Measurements from ENCODE around the gene NAE1. TPM values are rescaled to one million over a fixed set of nuclear protein-coding genes. Genes with fewer than 3 reads are reported as not detected.
"Not testable (repeated sequence)": the region's sequence is repeated elsewhere in the genome, so short reads cannot be mapped to it uniquely, and the experiment has no call there.

NAE1 gene
- total RNA-seq, 2 experiments from 2014 or later = 81.1 to 88.5 TPM

DNA sequence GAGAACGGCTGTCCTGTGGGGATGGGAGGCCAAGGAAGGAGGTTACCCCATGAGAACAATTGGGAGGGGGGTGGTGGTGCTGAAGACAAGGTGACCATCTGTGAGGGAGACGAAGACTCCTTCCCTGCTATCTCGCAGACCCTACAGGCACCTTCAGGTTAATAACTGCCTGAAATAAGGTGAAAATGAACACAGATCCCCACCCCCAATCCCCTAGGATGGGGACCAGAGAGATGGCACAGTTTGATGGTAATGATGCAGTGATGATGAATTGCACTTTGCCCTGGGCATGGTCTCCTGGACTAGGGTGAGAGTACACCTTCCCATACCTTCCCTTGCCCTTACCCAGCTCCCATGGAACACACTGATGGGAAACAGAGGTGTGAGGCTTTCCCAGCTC, 1.4 kb upstream of the NAE1 start:
- H3K27ac Mint-ChIP-seq = no peak overlapping the region
- H3K27me3 Mint-ChIP-seq = peaks cover 4% of the 10 kb centered on the region

DNA sequence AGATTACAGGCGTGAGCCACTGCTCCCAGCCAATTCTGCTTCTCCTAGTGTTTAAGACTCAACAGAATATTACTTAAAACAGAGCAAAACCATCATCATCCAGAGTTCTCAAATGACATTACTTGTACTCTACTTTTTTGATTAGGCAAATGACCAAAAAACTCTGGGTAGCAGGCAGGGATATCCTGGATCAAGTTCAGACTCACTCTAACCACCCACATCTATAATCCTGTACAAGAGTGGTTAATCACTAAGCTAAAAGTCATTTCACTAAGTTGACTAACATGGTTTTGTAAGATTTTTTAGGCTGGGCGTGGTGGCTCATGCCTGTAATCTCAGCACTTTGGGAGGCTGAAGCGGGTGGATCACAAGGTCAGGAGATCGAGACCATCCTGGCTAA, 6.8 kb downstream of the NAE1 start:
- H3K4me3 Mint-ChIP-seq = no peak overlapping the region
- peaks cover 26% of the 10 kb centered on the region for H3K4me1 Mint-ChIP-seq
- ATAC-seq (no peak), DNase-seq (no peak)
- H3K27ac Mint-ChIP-seq = no peak overlapping the region
- peaks cover 43% of the 10 kb centered on the region for H3K36me3 Mint-ChIP-seq
- no peaks in the 10 kb centered on the region for H3K9me3 Mint-ChIP-seq (ENCODE audit: low read depth)
- CTCF ChIA-PET = interaction anchor here (1.1 to 2.9 kb wide), 4 partner anchors 44 to 98 kb away, joined by 3 to 24 read pairs (median 5); no protein-coding TSS in a partner anchor
- no peaks in the 10 kb centered on the region for H3K27me3 Mint-ChIP-seq

More for the DNA sequence above, 1.4 kb upstream of the NAE1 start:
- Mint-ChIP-seq H3K36me3 (peaks cover 8% of the 10 kb centered on the region), H3K4me1 (peaks cover 33% of the 10 kb centered on the region), H3K9me3 (ENCODE audit: low read depth) (no peaks in the 10 kb centered on the region), H3K4me3 (no peak overlapping the region)
- CTCF ChIA-PET = interaction anchor here (2.1 to 8.7 kb wide), 11 partner anchors 11 to 426 kb away, joined by 8 to 160 read pairs (median 23); partner anchors contain the start of genes CA7, DYNC1LI2 and PDP2
- no peak for ATAC-seq
- no peak for DNase-seq

DNA sequence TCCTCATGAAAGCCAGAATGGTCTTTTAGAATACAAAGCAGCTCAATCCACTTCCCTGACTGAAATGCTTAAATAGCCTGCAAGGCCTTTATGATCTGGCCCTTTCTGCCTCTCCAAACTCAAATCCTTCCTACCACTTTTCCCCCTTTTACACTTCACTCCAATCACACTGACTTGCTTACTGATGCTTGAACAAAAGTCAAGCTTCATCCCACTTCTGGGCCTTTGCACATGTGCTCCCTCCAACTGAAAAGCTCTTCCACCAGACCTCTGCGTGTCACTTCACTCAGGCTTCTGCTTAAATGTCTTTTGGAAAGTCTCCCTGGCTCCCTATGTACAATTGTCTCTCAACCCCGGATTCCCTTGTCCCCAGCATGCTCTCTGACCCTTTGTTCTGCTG, 16.0 kb downstream of the NAE1 start:
- H3K9me3 Mint-ChIP-seq (ENCODE audit: low read depth) = no peaks in the 10 kb centered on the region
- H3K36me3 Mint-ChIP-seq = peaks cover 42% of the 10 kb centered on the region
- DNase-seq (no peak), ATAC-seq (no peak)
- H3K4me1 Mint-ChIP-seq = no peaks in the 10 kb centered on the region
- CTCF ChIA-PET = interaction anchor here (1.4 to 6.7 kb wide), 4 partner anchors 16 to 164 kb away, joined by 3 to 42 read pairs (median 8); partner anchors contain the start of gene NAE1
- peak overlapping the region; percentile 4 for H3K27ac Mint-ChIP-seq
- no peak overlapping the region for H3K4me3 Mint-ChIP-seq
- no peaks in the 10 kb centered on the region for H3K27me3 Mint-ChIP-seq

DNA sequence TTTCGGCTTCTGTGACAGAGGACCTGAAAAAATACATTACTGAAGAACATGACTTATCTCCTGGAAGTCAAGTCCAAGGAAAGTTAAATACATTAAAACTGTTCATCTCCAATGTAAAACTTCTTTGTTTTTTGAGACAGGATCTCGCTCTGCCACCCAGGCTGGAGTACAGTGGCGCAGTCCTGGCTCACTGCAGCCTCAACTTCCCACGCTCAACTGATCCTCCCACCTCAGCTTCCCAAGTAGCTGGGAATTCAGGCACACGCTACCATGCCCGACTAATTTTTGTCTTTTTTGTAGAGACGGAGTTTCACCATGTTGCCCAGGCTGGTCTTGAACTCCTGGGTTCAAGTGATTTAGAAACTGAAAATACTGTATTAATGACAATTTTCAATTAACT, 19.7 kb downstream of the NAE1 start:
- Mint-ChIP-seq H3K9me3 (ENCODE audit: low read depth) (no peaks in the 10 kb centered on the region), H3K4me3 (no peak overlapping the region), H3K27me3 (no peaks in the 10 kb centered on the region), H3K36me3 (peaks cover 41% of the 10 kb centered on the region), H3K4me1 (no peaks in the 10 kb centered on the region), H3K27ac (no peak overlapping the region)
- CTCF ChIA-PET = interaction anchor here (0.9 to 6.7 kb wide), 2 partner anchors 12 to 20 kb away, joined by 4 to 42 read pairs; partner anchors contain the start of gene NAE1
- DNase-seq = no peak
- ATAC-seq = no peak

DNA sequence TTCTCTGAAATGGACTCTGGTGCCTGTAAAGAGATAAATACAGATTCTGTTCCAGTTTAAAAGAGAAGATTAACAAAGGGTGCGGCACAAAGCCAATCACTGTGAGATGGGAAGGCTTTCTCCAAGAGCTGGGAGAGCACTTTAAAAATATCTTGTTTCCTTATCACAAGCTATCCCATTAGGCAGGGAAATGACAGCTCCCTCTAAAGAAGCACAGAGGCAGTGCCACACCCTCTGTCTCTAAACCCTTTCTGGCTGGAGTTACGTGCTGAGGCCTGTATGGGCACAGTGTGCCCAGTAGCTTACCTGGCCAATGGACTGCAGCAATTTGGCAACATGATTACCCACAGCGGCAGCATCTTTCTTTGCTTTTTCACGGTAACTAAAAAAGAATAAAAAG, 20.4 kb downstream of the NAE1 start:
- Mint-ChIP-seq H3K9me3 (ENCODE audit: low read depth) (no peaks in the 10 kb centered on the region), H3K27ac (no peak overlapping the region), H3K36me3 (peaks cover 42% of the 10 kb centered on the region), H3K4me1 (no peaks in the 10 kb centered on the region), H3K4me3 (no peak overlapping the region), H3K27me3 (no peaks in the 10 kb centered on the region)
- DNase-seq (no peak), ATAC-seq (no peak)
- CTCF ChIA-PET = interaction anchor here (0.9 to 1.0 kb wide), 2 partner anchors 13 to 27 kb away, joined by 3 to 4 read pairs; no protein-coding TSS in a partner anchor

DNA sequence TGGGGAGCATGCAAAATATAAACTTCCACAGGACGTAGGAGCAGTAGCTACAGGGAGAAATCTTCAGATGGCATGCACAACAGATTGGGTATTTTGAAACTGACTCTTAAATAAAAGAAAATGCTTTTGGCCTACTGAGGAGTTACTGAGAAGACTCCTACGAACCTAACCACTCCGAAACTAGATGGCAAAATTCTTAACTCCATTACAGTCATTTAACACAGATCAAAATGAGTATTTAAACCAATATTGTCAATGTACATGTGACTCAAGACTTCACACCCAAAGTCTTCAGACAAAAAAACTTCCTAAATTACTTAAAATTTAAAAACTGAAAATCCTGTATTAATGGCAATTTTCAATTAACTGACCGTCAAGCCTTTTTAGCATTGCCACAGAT, 21.0 kb downstream of the NAE1 start:
- CTCF ChIA-PET = interaction anchor here (1.0 to 1.7 kb wide), 3 partner anchors 21 to 57 kb away, joined by 3 to 4 read pairs (median 3); partner anchors contain the start of gene NAE1
- H3K27me3 Mint-ChIP-seq = no peaks in the 10 kb centered on the region
- no peak overlapping the region for H3K27ac Mint-ChIP-seq
- no peaks in the 10 kb centered on the region for H3K9me3 Mint-ChIP-seq (ENCODE audit: low read depth)
- H3K4me1 Mint-ChIP-seq = no peaks in the 10 kb centered on the region
- no peak overlapping the region for H3K4me3 Mint-ChIP-seq
- DNase-seq = no peak
- H3K36me3 Mint-ChIP-seq = peaks cover 46% of the 10 kb centered on the region
- ATAC-seq = no peak

DNA sequence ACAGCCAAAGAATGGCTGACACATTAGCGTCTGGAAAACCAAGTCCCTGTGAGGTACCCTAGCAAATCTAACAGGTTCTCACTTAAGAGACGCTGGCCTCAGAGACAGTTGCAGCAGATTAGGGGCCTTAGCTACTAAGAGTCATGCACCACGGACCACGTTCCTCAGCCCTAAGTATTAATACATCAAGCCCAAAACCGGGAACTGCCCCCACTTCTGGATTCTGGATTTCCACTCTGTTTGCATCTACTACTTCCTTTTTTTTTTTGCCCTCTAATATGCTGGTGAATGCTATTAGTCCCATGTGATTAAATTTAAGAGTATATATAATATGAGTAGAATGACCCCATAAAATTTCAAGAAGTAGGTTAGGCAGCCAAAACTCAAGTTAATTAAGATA, 28.6 kb downstream of the NAE1 start:
- CTCF ChIA-PET = interaction anchor here (1.3 kb wide), 1 partner anchor 28 kb away, joined by 3 read pairs; the partner anchor contains the start of gene NAE1
- DNase-seq = no peak
- peaks cover 24% of the 10 kb centered on the region for H3K36me3 Mint-ChIP-seq

DNA sequence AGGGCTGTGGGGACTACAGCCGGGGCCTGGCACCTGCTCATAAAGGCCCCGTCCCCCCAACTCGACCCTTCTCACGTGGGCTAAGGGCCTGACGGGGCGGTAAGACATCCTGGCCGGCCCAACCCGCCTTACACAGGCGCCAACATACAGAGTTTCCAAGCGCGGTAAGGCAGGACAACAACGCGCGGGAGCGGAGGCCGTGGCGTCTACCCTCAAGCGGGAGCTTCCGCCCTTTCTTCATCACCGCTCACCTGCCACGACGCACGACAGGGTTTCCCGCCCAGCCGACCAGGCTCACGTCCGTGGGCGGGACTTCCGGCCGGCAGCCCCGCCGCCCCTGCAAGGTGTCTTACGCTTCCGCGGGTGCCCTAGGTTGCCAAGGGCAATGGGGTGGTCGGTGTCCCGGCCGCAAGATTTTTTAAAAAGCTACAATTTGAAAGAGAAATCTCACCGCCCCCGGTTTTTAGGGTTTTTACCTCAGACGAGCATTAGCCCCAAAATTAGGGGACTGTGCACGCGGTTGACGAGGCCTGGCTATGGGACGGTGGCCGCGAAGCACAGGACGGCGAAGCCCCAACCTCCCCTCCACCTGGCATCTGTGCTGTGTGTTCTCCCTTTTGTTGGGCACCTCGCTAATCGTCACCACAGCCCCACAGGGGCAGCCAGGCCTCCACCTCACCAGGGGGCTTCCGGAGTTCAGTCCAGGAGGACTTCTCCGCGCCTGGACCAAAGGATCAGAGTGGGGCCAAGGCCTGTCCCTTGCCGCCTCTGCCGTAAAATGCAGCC, 29.3 kb downstream of the NAE1 start, which contains the start of gene TERB1:
TSS of gene TERB1 (minus strand) at position 265 of the 786 bp plus-strand sequence. CDS start 4,786 bp downstream, outside the sequence.
- Mint-ChIP-seq H3K27me3 (no peaks in the 10 kb centered on the region), H3K4me1 (no peaks in the 10 kb centered on the region), H3K4me3 (no peak within 1 kb of the TSS), H3K9me3 (ENCODE audit: low read depth) (no peaks in the 10 kb centered on the region), H3K36me3 (peaks cover 24% of the 10 kb centered on the region), H3K27ac (no peak within 1 kb of the TSS)
- CTCF ChIA-PET = no interaction called here
- DNase-seq = no peak
- no peak for ATAC-seq

More for the DNA sequence above, 28.6 kb downstream of the NAE1 start:
- no peak overlapping the region for H3K27ac Mint-ChIP-seq
- no peaks in the 10 kb centered on the region for H3K4me1 Mint-ChIP-seq
- no peaks in the 10 kb centered on the region for H3K27me3 Mint-ChIP-seq
- H3K4me3 Mint-ChIP-seq = no peak overlapping the region
- no peaks in the 10 kb centered on the region for H3K9me3 Mint-ChIP-seq (ENCODE audit: low read depth)
- ATAC-seq = no peak

DNA sequence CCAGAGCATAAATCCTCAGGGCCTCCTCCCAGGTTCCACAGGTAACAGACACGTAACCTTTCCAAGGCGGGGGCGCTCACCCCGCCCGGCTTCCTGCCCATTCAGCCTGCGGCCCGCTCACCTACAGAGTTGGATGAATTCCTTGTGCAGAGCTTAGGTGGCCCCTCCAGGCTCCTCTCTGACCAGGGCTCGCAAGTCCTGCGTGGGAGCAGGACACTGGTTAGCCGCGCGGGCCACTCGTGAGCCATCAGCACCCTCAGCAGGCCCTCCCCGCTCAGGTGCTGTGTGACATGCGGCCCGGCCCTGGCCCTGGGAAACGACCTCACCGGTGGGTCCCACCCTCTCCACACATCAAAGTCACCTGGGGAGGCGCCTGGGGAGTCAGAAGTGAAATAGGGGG, 29.9 kb downstream of the NAE1 start:
- H3K4me3 Mint-ChIP-seq = no peak overlapping the region
- peaks cover 24% of the 10 kb centered on the region for H3K36me3 Mint-ChIP-seq
- no peaks in the 10 kb centered on the region for H3K27me3 Mint-ChIP-seq
- no peaks in the 10 kb centered on the region for H3K4me1 Mint-ChIP-seq
- CTCF ChIA-PET = no interaction called here
- DNase-seq (no peak), ATAC-seq (no peak)
- H3K27ac Mint-ChIP-seq = no peak overlapping the region
- H3K9me3 Mint-ChIP-seq (ENCODE audit: low read depth) = no peaks in the 10 kb centered on the region

DNA sequence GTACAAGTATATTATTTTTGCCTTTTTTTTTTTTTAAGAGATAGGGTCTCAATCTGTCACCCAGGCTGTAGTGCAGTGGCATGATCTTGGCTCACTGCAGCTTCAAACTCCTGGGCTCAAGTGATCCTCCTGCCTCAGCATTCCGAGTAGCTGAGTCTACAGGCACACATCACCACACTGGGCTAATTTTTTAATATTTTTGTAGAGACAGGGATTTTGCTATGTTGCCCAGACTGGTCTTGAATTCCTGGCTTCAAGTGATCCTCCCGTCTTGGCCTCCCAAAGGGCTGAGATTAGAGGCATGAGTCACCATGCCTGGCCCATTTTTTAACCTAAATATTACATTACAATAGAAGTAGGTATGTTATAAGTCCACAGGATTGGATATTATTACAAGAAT, 32.6 kb downstream of the NAE1 start:
- no peaks in the 10 kb centered on the region for H3K4me1 Mint-ChIP-seq
- H3K27ac Mint-ChIP-seq = no peak overlapping the region
- ATAC-seq (no peak), DNase-seq (no peak)
- no peaks in the 10 kb centered on the region for H3K9me3 Mint-ChIP-seq (ENCODE audit: low read depth)
- no peak overlapping the region for H3K4me3 Mint-ChIP-seq
- peaks cover 4% of the 10 kb centered on the region for H3K36me3 Mint-ChIP-seq
- no peaks in the 10 kb centered on the region for H3K27me3 Mint-ChIP-seq
- CTCF ChIA-PET = no interaction called here

DNA sequence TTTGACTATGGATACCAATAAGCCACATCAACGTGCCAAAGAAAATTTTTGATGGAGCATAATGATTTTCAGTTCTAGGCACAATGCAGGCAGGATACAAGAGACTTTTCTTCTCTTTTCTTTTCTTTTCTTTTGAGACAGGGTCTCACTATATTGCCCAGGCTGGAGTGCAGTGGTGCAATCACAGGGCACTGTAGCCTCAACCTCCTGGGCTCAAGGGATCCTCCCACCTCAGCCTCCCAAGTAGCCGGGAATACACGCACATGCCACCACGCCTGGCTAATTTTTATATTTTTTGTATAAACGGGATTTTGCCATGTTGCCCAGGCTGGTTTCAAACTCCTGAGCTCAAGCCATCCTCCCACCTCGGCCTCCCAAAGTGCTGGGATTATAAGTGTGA, 36.8 kb downstream of the NAE1 start:
- DNase-seq; H3K27ac Mint-ChIP-seq; H3K36me3 Mint-ChIP-seq; CTCF ChIA-PET; H3K4me1 Mint-ChIP-seq; H3K9me3 Mint-ChIP-seq (ENCODE audit: low read depth); H3K4me3 Mint-ChIP-seq; ATAC-seq; H3K27me3 Mint-ChIP-seq: not testable (repeated sequence)

DNA sequence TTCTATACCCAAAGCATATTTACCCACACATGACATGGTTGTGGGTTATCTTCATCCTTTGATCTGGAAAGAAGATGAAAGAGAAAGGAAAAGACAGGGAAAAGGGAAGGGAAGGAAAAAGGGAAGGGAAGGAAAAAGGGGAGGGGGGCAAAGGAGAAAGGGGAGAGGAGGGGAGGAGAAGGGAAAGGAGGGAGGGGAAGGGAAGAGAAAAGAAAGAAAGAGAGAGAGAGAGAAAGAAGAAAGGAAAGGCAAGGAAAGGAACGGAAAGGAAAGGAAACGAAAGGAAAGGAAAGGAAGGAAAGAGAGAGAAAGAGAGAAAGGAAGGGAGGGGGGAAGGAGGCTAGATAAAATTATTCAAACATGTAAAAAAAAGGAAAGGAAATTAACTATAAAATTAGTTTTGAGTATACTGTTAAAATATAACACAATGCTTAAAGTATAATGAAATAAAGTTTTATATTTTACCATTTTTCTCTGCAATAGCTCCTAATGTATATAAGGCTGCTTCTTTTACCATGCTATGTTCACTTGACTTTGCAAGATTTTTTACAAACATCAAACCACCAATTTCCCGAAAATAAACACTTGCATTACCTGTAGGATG, 40.5 kb downstream of the NAE1 start:
- ATAC-seq = no peak
- CTCF ChIA-PET = no interaction called here
- DNase-seq = no peak
- H3K9me3 Mint-ChIP-seq (ENCODE audit: low read depth) = no peaks in the 10 kb centered on the region
- H3K4me1 Mint-ChIP-seq = no peaks in the 10 kb centered on the region
- no peak overlapping the region for H3K4me3 Mint-ChIP-seq
- H3K27ac Mint-ChIP-seq = no peak overlapping the region
- H3K27me3 Mint-ChIP-seq = peaks cover 7% of the 10 kb centered on the region
- no peaks in the 10 kb centered on the region for H3K36me3 Mint-ChIP-seq

DNA sequence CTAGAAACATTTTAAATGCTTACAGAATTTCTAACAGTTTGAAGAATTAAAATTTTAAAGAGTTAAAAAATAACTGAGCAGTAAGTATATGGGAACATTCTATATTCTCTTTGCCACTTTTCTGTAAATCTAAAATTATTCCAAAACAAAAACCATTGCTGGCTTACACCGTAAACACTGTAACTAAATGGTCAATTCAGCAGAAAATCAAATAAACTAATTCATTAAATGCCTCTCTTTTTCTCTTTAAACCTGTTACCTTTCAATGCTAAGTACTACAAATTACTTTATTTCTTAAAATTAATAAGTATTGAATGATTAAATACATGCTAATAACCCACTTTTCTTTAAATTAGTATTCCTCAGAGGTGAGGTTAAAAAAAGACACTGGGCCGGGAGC, 43.3 kb downstream of the NAE1 start:
- CTCF ChIA-PET = no interaction called here
- Mint-ChIP-seq H3K9me3 (ENCODE audit: low read depth) (no peaks in the 10 kb centered on the region), H3K27me3 (peaks cover 6% of the 10 kb centered on the region), H3K4me1 (no peaks in the 10 kb centered on the region), H3K4me3 (no peak overlapping the region), H3K36me3 (no peaks in the 10 kb centered on the region), H3K27ac (no peak overlapping the region)
- no peak for DNase-seq
- no peak for ATAC-seq

DNA sequence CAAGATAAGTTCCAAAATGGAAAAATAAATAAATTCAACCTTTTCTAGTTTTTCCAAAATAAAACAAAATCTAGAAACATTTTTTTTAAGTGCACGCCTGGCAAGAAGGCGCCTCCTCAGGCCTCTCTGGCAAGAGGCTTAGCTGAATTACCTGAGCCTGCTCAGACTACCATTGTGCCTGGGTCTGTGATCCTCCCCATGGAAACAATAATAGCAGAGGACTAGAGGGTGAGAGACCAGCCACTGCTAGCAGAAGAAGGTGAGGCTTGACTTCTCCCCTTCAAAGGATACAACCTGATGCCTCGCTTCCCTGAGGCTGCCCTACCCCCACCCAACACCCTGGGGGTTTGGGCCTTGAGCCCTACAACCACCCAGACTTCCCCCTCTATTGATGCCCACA, 44.2 kb downstream of the NAE1 start:
- ATAC-seq = no peak
- CTCF ChIA-PET = no interaction called here

More for the DNA sequence above, 44.2 kb downstream of the NAE1 start:
- DNase-seq = no peak
- Mint-ChIP-seq H3K27me3 (peaks cover 4% of the 10 kb centered on the region), H3K9me3 (ENCODE audit: low read depth) (no peaks in the 10 kb centered on the region), H3K27ac (no peak overlapping the region), H3K4me3 (no peak overlapping the region), H3K36me3 (no peaks in the 10 kb centered on the region), H3K4me1 (no peaks in the 10 kb centered on the region)
